NCI-H82 (cell line): ENCODE results near the gene PKNOX2.

Source experiments
- DNase-seq: peaks from one replicate; lab custom pipeline; 2025; lab: John Stamatoyannopoulos, UW

PKNOX2 gene

DNA sequence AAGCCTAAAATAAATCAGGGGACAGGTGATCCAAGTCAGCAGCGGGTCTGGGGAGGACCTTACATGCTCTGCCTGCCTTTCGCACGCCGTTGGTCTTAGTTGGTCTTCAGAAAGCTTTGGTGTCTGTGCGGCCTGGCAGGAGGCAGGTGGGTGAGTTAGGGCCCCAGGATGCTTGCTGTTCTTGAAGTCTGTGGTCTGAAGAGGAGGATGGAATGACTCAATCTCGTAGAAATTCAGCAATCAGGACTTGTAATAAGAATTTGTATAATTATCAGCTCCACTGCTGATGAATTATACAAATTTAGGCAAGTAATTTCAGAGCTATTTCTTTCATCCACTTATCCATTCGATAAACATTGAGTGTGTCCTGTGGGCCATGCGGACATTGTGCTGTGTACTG, 193.0 kb downstream of the PKNOX2 start:
- no peak for DNase-seq

- DNase-seq: no peak
Measured at GRCh38 chr11:125358254-125358840, 193.8 kb downstream of the PKNOX2 start.

- DNase-seq: no peak
Measured at GRCh38 chr11:125359130-125359529, 194.6 kb downstream of the PKNOX2 start.

DNA sequence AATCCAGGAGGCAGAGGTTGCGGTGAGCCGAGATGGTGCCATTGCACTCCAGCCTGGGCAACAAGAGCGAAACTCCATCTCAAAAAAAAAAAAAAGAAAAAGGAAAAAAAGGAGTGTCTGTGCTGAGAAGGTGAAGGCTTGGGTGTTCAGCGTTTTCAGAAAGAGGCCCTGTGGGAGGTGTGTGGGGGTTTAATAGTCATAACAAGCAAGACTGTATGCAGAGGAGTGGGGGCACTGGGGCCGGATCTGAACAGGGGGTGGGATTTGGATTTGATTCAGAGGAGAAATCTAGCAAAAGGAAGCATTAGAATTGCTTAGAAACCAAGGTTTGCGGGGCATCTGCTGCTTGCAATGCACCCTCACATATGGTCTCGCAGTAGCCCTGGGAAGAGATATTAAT, 195.5 kb downstream of the PKNOX2 start:
- DNase-seq: no peak

GRCh38 chr11:125364121-125364826, 199.7 kb downstream of the PKNOX2 start:
- peak; percentile 72 for DNase-seq

GRCh38 chr11:125365196-125365931, 200.8 kb downstream of the PKNOX2 start:
- DNase-seq: peak; percentile 93

DNA sequence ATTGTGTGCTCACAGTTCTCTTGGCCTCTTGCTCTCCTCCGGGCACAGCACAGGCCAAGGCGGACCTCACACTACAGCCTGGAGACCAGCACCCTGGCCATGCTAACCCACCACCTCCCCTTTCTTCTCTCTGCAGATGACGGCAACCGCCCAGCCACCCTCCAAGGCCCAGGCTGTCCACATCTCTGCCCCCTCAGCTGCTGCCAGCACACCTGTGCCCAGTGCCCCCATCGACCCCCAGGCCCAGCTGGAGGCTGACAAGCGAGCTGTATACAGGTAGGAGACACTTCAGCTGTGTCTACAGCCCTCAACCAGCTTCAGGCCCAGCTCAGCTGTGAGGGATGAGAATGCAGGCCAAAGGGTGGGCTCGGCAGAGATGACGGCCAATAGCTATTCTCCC, 203.2 kb downstream of the PKNOX2 start:
- DNase-seq: no peak

- no peak for DNase-seq
Measured at GRCh38 chr11:125368757-125369156, 204.2 kb downstream of the PKNOX2 start.

DNA sequence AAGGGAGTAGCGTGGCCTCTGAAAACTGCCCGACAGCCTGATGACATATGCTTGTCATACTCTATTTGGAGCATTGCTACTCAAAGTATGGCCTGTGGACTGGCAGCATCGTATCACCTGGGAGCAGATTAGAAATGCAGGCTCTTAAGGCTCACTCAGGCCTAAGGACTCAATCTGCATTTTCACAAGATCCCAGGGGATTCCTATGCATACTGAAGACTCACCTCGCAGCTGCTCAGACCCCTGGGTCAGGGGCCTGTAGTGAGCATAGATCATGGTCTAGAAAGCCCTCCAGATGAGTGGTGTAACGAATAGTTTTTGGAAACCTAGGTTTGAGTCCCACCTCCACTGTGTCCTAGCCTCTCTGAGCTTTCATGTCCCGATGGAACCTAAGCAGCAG, 205.3 kb downstream of the PKNOX2 start:
- DNase-seq: peak; percentile 64

GRCh38 chr11:125370561-125371389, 206.2 kb downstream of the PKNOX2 start:
- DNase-seq: peak; percentile 99

DNA sequence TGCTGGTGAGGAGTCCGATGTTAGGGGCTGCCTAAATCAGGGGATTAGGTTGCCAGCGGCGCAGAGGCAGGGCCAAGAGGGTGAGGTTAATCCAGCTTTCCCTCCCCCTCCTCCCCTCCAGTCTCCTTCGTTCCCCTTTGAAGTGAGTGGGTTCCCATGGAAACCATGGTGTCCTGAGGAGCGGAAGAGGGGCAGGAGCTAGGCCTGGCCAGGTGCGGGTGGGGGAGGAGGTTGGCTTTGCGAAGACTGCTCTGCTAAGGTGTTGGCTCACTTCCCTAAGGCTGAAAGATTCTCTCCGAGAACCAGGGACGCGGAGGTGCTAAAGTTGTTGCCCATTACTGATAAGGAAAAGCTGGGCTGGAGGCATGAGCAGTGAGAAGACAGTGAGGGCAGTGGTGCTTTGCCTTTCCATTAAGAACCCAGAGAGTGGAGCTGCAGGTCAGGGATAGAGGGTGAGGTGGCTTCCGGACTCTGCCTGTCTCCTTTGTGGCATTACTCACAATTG, 206.9 kb downstream of the PKNOX2 start:
- peak; percentile 99 for DNase-seq

DNA sequence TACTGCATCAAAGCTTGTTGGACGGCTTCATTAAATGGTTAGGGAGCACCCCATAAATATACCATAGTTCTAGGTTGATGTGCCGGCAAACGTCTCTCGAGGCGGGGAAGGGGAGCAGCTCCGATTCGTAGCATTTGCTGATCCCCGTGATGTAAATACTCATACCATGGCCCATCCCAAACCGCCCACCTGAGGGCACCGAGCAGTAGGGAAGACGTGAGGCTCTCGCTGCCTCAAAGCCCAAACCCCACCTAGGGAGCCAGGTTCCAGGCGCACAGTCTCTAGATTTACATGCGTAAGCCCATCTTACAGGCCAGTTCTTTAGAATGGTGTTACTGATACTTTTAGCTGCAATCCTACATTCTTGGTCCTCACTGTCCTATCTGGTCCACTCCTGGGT, 207.5 kb downstream of the PKNOX2 start:
- peak; percentile 45 for DNase-seq

DNA sequence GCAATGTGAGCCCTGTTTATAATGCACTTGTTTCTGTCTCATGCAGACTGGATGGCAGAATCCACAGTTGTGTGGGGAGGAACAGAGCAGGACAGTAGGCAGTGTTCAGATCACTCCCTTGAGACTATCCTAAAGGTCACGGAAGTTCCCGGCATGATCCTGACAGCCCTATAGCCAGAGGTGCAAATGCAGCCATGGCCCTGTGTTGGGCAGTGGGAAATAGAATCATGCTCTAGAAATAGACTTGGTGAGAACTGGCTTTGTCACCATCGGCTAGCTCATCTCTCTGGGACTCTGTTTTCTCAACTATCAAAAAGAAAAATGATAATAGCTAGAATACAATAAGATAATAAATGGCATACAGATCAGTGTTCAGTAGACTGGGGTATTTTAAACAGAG, 208.4 kb downstream of the PKNOX2 start:
- no peak for DNase-seq

DNA sequence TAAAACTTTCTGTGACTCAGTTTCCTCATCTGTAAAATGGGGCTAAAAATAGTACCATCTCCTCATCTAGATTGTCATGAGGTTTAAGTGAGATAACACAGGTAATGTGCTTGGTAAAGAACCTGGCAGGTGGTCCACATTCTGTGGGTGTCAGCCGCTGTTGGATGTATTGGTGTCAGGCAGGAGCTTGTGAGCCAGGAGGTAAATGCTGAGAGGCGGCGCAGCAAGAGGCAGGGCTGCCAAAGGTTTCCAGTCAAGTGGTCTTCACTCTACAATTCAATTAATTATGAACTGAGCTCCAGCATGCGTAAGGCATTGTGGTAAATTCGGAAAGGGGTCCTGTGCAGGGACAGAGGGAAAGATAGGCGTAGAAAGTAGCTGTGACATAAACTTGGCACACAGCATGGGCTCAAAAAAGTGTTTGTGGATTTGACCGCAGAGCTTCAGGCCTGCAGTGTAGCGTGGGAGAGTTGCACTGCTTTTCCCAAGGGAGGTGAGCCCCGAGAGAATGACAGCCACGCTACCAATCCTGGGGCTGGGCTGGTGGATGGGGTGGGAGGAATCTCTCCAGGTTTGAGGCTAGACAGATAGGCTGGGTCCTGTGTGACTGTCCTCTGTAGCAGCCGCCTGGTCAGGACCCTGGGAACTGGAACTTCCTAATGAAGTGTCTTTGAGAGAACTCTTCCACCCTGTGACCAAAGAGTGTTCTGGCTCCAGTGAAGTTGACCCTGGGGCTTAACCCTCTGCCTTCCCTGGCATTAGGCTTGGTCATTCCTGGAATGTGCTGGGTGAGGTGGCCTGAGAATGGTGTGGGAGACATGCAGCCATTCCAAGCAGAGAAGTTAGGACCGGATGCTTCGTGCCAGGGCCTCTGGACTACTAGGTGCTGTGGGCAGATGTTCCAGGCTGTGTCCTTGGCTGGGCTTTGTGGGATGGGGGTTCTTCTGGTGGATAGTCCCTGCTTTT, 209.2 kb downstream of the PKNOX2 start:
- DNase-seq: peak; percentile 26

DNA sequence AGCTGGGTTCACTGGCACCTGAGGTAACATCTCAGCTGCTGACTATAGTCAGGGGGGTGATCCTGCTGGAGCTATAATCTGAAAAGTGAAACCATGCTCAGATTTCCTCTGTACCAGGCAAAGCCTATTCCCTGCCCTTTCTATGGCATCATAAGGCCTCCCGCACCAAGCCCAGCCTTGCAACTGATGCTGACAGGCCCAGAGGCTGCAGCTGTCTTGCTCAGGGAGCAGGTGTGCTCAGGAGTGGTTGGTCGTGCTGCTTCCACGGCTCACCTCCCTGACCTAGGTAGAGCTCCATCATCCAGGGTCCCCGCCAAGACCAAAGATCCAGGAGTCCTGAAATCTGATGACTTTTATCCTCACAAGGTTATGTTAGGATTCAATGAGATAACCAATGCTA, 209.8 kb downstream of the PKNOX2 start:
- DNase-seq: no peak

DNA sequence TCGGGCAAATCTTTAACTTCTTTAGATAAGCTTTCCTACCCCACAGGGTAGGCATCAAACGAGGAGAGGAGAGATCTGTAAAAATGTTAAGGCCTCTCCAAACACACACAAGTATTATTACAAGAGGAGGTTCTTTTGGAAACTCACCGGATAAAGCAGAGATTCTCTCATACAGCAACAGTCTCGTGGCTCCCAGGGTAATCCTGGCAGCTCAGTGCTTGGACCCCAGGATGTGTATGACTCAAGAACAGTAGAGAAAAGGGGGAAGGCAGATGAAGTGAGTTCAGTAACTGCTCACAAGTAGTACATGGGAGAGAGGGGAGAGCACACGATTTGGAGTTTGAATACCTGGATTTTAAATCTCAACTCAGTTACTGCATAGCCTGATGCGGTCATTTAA, 210.6 kb downstream of the PKNOX2 start:
- peak; percentile 22 for DNase-seq

- DNase-seq: peak; percentile 98
Measured at GRCh38 chr11:125376117-125376516, 211.6 kb downstream of the PKNOX2 start.

- DNase-seq: no peak
Measured at GRCh38 chr11:125376856-125377255, 212.3 kb downstream of the PKNOX2 start.

- DNase-seq: no peak
Measured at GRCh38 chr11:125378083-125378482, 213.5 kb downstream of the PKNOX2 start.

- no peak for DNase-seq
Measured at GRCh38 chr11:125378571-125378970, 214.0 kb downstream of the PKNOX2 start.

DNA sequence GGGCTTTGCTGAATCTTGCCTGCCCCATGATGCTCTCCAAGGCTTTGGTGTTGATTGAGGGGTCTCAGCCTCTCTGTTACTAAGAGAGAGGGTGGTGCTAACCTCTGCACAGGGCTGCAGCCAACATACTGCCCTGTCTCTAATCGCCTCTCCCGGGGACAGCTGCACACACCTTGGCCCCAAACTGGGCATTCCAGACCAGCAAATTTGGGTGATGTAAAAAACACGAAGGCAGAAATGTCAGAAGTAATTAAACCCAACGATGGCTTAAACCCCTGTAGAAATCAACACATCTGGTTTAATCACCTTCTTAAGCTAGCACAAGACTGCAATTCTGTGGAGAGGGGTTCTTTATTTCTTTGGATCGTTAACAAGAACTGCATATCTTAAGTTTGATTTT, 215.0 kb downstream of the PKNOX2 start:
- DNase-seq: no peak
